ENCODE data around the gene MICAL1.
A peak's percentile ranks its signal among the peaks of the same experiment; 100 is the strongest.

MICAL1 gene

GRCh38 chr6:109454496-109455436, 806 bp downstream of the MICAL1 start:
- DNase-seq (ENCODE audit: low read depth) = peak; percentile 55

GRCh38 chr6:109453594-109454495, 1.7 kb downstream of the MICAL1 start:
- DNase-seq (ENCODE audit: low read depth) = no peak

DNA sequence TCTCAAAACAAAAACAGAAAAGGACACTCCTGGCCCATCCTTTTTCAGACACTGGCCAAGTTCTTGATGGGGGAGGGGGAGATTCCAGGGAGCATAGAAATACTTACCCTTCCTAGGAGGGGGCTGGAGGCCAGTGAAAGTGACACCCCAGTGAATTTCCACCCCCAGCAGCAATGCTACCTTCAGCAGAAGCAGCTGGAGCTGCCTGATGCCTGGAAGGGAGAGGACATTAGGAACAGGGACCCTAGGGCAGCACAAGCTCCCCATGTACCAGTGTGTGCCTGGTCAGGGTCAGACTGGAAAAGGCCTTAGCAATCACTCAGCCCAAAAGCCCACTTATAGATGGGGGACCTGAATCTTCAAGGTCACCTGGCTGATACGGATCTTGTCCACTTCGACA, 2.4 kb downstream of the MICAL1 start:
- DNase-seq (ENCODE audit: low read depth) = no peak

- no peak for DNase-seq (ENCODE audit: low read depth)
These were observed 3.4 kb downstream of the MICAL1 start for GRCh38 chr6:109452181-109452580.

GRCh38 chr6:109451376-109451775, 4.2 kb downstream of the MICAL1 start:
- no peak for DNase-seq (ENCODE audit: low read depth)

DNA sequence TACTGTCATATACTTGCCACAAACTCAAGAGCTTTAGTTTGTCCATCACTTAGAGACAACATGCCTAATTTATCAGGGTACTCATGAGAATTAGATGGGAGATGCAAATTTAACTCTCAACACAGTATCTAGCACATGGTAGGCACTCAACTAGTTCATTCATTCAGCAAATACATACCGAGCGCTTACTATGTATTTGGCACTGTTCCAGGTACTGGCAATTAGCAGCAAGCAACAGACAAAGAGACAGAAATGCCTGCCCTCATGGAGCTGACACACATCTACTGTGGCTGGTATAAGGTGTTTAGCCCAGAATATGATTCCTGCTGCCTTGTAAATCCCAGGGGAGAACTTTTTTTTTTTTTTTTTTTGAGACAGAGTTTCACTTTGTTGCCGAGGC, 4.8 kb downstream of the MICAL1 start:
- DNase-seq (ENCODE audit: low read depth) = no peak

DNA sequence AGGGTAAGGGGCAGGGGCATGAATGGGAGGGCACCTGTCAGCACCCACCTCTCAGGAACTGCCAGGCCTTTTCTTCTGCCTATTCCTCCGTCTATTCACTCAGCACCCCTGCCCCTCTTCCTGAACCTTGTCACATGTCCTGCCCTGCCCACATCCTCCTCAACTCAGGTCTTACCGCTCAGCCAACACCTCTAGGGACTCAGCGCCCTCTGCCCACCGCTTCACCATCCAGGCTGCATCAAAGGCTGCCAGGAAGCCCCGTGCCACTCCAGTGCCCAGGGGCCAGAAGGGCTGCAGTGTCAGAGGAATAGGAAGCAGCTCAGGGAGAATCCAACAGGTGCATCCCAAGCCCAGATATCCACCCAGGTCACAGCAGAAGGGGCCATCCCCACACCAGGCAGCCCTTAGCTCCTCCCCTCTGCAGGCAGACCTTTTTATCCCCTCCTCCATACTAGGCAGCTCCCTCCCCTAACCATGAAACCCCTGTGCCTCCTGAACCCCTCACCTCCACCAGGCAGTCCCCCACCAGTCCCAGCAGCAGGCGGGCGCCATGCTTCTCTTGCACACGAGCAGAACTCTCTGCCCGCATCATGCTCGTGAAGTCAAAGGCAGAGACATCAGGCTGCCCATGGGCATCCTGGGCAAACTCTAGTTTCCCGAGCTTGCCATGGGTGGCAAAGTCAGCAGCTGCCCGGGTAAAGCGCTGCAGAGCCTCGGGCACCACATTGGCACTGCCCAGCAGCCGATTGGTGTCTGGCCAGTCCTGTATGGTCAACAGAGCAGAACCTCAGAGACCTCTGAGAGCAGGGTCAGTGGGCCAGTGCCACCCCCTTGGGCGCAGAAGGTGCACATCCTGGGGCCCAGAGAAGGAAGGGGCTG, 5.5 kb downstream of the MICAL1 start:
- DNase-seq (ENCODE audit: low read depth) = no peak

DNA sequence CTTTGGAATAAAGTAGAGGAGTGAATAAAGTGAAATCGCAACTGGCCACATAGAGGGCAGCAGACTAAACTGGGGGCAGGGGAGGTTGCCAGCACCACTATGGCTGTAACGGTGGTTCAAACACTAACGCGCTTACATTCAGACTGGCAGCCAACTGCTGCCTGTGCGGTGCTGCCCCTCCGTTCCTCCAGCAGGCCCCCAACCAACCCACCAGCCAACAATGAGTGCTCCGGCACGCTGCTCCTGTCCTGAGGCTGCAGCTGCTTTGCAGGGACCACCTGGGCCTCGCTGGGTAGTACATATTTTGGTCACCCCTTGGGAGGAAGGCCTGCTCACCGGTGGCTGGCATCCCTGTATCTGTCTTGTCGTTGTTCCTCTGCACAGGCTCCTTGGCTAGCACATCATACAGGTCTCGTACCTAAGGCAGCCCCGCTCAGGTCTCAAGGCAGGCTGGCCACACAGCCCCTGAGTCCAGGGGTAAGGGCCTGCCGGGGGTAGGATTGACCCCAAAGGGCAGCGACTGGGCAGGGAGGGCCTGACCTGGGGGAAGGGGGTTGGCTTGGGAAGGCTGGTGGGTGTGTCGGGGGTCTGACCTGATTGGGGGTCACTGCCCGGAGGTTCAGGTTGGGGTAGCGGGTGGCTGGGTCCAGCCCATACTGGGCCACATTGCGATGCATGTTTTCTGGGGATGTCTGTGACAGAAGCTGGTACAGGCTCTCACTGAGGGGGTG, 6.3 kb downstream of the MICAL1 start:
- DNase-seq (ENCODE audit: low read depth) = no peak

- no peak for DNase-seq (ENCODE audit: low read depth)
These were observed 7.0 kb downstream of the MICAL1 start for GRCh38 chr6:109448615-109449014.

GRCh38 chr6:109447878-109448555, 7.6 kb downstream of the MICAL1 start:
- no peak for DNase-seq (ENCODE audit: low read depth)

- DNase-seq (ENCODE audit: low read depth) = no peak
These were observed 8.5 kb downstream of the MICAL1 start for GRCh38 chr6:109447087-109447486.

- no peak for DNase-seq (ENCODE audit: low read depth)
These were observed 9.0 kb downstream of the MICAL1 start for GRCh38 chr6:109446541-109446940.

DNA sequence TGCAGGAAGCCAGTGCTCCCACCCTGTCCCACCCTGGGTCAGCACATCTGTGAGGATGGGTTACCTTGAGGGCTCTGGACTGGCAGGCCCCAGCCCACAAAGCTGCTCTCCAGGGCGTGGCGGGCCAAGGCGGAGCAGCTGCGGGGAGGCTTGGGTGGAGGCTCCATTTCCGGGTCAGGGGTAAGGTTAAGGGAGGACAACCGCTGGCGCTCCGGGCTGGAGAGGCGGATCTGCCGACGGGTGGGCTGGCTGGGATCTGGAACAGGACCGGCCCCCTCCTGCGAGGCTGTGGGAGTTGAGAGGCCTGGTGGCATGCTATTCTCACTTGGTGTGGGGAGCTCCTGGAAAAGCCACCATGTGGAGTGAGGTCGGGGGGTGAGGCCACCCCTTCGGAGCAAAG, 9.5 kb downstream of the MICAL1 start:
- DNase-seq (ENCODE audit: low read depth) = no peak

- DNase-seq (ENCODE audit: low read depth) = no peak
These were observed 10.2 kb downstream of the MICAL1 start for GRCh38 chr6:109445382-109445781.

DNA sequence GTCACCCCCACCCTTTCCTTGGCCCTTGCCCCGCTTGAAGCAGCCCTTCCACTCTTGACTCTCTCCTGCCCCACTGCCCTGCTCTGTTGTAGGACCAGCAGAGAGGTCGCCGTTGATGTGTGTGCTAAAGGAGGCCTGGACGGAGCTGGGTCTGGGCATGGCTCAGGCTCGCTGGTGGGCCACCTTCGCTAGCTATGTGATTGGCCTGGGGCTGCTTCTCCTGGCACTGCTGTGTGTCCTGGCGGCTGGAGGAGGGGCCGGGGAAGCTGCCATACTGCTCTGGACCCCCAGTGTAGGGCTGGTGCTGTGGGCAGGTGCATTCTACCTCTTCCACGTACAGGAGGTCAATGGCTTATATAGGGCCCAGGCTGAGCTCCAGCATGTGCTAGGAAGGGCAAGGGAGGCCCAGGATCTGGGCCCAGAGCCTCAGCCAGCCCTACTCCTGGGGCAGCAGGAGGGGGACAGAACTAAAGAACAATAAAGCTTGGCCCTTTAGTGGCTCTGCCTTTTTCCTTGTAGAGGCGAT, 12.1 kb downstream of the MICAL1 start:
- DNase-seq (ENCODE audit: low read depth) = no peak

GRCh38 chr6:109442393-109442924, 13.1 kb downstream of the MICAL1 start:
- no peak for DNase-seq (ENCODE audit: low read depth)

DNA sequence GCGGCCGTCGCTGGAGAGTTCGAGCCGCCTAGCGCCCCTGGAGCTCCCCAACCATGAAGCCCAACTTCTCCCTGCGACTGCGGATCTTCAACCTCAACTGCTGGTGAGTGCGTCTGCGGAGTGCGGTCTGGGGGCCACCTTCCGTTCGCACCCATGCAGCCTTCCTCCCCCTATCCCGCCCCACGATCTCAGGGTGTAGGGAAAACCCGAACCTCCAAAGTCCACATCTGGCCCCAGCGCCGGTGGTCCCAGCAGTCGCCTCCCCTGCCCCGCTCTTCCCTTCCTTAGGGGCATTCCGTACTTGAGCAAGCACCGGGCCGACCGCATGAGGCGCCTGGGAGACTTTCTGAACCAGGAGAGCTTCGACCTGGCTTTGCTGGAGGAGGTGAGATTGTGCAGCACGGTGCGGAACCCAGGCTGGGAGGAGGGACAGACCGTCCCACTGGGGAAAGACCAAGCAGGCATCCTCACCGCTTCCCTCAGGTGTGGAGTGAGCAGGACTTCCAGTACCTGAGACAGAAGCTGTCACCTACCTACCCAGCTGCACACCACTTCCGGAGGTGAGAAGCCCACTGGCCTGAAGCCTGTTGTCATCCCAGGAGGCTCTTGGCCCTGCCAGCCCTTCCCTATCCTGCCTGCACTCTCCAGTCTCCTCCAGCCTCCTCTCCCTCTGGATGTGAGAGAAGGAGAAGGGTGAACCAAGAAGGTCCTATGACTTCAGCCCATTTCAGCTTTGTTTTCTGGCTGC, 14.3 kb downstream of the MICAL1 start:
- peak; percentile 40 for DNase-seq (ENCODE audit: low read depth)

- DNase-seq (ENCODE audit: low read depth) = peak; percentile 75
These were observed 15.1 kb downstream of the MICAL1 start, which contains the start of the genes PPIL6 and SMPD2 for GRCh38 chr6:109440331-109441068. Gene PPIL6 (minus strand): TSS chr6:109440628. CDS start chr6:109440590, 38 bp downstream. Gene SMPD2 (plus strand): TSS chr6:109440724. CDS start chr6:109441122, 398 bp downstream.

Measured in activated T-helper 9 cell treated with anti-CD3 and anti-CD28 coated beads, Interleukin-2, amount 50 U/mL, for 16 hours (primary cell).